GM23338 (cell line): ENCODE results near the gene DENND4A.

Experiments
- CREB1 ChIP-seq: fragments of 250-450 bp; sonication (Bioruptor Pico); IDR thresholded peaks from 2 replicates; pipeline ENCODE4 v1.5.0; 2020; ENCODE audit warnings: low read depth, mild to moderate bottlenecking, moderate library complexity
- EZH2 ChIP-seq: fragments of 200-600 bp; sonication (generic); IDR thresholded peaks from one replicate; pipeline ENCODE4 v1.8.0; 2017; ENCODE audit warnings: antibody characterized with exemption, mild to moderate bottlenecking, low read depth; ENCODE audit not compliant: unreplicated experiment
- EZH2phosphoT487 ChIP-seq: fragments of 200-600 bp; sonication (generic); IDR thresholded peaks from one replicate; pipeline ENCODE4 v1.8.1; 2018; ENCODE audit warnings: antibody characterized with exemption; ENCODE audit not compliant: unreplicated experiment
- JUNB ChIP-seq: IDR thresholded peaks from one replicate; pipeline ENCODE4 v1.6.1; 2016; ENCODE audit warnings: antibody characterized with exemption; ENCODE audit not compliant: unreplicated experiment
- POLR2AphosphoS5 ChIP-seq: IDR thresholded peaks from 2 replicates; pipeline ENCODE4 v1.6.1; 2016; ENCODE audit warnings: antibody characterized with exemption, low read depth
- REST ChIP-seq: IDR thresholded peaks from one replicate; pipeline ENCODE4 v1.6.1; 2018; ENCODE audit warnings: antibody characterized with exemption; ENCODE audit not compliant: unreplicated experiment
- STAT1 ChIP-seq: IDR thresholded peaks from one replicate; pipeline ENCODE4 v1.6.1; 2016; ENCODE audit warnings: antibody characterized with exemption; ENCODE audit not compliant: unreplicated experiment
- TF ChIP-seq, protein P1 (sequence below), 2 experiments: fragments of 200-600 bp in 1 of 2; sonication (generic) in 1 of 2; conservative IDR thresholded peaks; 2 replicates each; pipeline versions ENCODE4 v1.5.1 to v1.6.1; 2016 to 2017; ENCODE audit warnings: antibody characterized with exemption in 2 of 2, low read depth in 2 of 2, mild to moderate bottlenecking in 2 of 2, moderate library complexity in 1 of 2

DNA sequence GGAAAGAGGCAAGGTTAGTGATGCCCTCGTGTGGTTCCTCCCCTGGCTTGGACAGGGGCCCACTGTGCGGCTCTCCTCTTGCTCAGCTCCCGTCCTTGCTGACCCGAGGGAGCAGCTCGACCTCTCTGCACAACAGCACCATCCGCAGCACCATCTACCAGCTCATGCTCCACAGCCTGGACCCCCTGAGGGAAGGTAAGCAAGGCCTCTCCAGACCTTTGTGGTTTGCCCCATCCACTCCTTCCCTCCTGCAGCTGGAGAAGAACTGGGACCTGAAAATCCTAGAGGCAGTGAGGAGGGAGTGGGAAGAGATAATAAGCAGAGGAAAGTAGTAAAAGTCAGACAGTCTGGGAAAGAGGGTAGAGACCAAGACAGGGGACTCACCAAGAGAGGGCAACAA lies 152.6 kb downstream of the DENND4A start:
- TF ChIP-seq, protein P1, sequence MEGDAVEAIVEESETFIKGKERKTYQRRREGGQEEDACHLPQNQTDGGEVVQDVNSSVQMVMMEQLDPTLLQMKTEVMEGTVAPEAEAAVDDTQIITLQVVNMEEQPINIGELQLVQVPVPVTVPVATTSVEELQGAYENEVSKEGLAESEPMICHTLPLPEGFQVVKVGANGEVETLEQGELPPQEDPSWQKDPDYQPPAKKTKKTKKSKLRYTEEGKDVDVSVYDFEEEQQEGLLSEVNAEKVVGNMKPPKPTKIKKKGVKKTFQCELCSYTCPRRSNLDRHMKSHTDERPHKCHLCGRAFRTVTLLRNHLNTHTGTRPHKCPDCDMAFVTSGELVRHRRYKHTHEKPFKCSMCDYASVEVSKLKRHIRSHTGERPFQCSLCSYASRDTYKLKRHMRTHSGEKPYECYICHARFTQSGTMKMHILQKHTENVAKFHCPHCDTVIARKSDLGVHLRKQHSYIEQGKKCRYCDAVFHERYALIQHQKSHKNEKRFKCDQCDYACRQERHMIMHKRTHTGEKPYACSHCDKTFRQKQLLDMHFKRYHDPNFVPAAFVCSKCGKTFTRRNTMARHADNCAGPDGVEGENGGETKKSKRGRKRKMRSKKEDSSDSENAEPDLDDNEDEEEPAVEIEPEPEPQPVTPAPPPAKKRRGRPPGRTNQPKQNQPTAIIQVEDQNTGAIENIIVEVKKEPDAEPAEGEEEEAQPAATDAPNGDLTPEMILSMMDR (conservative IDR thresholded peaks at IDR 0.05; ENCODE audit: low read depth in 2 of 2) = no peak
- TF ChIP-seq POLR2AphosphoS5 (no peak), JUNB (no peak), EZH2phosphoT487 (no peak), EZH2 (no peak), CREB1 (no peak), REST (no peak), STAT1 (no peak)
